Stimulated activated CD4-positive, alpha-beta T cell treated with anti-CD3 and anti-CD28 coated beads, TNF-alpha, amount 100 ng/mL, for 48 hours (primary cell): ENCODE results near the gene ZBTB7C.

Experiments used
- DNase-seq, 3 donors: peaks; one replicate each; pipeline ENCODE4 v3.0.0-alpha.2; 2020; ENCODE audit warnings: low read depth in 3 of 3

ZBTB7C gene

DNA sequence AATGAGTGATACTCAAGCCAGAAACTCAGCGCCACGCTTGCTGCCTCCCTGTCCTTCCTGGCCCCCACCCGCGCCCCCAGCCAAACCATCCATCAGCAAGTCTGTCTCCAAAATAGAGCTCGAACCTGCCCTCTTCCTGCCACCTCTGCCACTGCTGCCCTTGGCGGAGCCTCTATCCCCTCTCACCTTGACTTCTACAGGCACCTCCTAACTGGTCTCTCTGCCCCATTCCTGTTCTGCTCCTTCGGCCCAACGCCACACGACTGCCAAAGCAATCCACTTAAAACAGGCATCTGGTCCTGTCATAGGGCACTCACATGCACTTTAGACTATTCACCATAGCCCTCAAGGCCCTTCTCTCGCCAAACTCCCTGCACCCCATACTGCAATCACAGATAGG, 268.5 kb downstream of the ZBTB7C start:
- no peak for DNase-seq

DNA sequence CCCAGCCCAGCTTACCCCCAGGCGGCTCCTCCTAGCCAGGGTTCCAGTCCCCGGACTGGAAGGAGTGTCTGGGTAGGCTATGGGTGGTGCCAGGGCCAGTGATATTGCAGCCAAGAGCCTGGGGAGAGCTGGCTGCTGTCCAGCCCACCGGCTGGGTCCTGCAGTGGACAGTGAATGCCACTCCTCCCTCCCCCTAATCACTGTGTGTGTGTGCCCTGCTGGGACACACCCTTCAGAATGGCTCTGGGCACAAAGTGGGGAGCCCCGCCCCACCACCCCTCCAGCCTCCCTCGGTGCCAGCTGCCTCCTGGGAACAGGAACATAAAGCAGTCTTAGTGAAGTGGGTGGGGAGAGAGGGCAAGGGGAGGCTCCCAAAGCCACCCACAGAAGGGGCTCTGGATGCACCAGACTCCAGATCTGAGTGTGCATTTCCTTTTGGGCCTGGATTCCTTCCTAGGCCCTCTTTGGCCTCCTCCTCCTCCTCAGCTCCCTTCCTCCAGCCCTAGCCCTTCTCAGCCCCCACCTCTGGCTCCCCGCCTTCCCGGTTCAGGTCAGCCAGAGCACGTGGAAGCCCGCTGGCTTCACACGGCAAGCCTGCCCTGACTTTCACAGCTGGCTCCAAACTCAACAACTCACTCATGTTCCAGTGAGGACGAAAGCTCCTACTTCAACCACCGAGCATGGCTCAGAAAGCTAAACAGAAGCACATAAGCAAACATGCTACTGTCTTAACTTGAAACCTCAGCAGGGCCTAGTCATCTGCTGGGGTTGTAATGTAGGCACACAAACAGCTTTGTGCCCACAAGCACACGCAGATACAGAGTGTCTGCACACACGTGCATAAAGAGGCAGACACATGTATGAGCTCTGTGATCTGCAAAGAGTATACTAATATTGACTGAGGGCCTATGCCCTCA, 269.5 kb downstream of the ZBTB7C start:
- DNase-seq, result no peak

DNA sequence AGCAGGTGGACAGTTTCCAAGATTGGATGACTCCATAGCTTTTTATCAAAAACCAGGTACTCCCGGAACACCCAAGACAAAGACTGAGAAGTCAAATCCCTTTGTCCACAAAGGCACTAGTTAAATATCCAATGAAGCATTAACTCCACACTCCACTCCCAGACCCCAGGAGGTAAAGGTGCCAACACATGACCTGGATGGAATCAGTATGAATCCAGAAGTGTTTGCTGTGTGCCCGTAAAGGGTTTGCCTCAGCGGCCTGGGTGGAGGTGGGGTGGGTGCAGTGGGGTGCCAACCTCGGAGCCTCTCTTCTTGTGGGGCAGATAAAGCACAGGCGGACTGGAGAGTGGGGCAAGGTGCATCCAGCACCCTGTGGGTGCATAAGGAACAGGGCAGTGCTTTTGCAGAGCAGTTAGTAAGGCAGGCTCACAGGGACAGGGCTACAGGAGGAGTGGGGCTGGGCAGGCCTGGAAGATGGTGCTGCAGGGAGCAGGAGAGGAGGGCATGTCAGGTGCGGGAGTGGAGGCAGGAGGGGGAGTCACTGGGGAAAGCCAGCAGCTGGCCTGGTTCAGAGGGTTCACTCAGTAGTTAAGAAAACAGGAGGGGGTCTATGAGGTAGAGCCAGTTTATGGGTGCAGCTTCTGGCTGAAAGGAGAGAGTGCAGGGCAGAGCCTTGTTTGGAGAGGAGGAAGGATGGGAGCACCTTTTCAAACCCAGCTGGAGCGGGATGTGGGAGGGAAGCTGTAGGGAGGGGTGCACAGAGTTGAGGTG, 270.3 kb downstream of the ZBTB7C start:
- DNase-seq, result no peak

DNA sequence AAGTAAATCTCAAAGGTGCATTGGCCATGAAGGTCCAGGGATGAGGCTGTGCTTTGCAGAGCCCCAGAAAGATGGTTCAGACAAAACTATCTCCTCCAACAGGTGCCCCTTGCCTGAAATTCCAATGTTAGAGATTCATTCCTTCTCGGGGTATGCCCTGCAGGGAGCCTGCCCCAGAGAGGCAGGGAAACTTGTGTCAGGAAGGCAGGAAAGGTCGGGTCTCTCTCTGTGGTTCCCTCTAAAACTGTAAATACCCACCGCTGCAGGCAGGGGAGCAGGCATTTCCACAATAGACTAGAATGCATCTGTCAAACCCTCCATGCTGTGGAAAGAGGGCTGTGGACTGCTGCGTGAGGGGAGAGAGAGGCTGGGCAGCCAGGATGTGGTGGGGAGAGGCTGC, 271.0 kb downstream of the ZBTB7C start:
- no peak for DNase-seq

DNA sequence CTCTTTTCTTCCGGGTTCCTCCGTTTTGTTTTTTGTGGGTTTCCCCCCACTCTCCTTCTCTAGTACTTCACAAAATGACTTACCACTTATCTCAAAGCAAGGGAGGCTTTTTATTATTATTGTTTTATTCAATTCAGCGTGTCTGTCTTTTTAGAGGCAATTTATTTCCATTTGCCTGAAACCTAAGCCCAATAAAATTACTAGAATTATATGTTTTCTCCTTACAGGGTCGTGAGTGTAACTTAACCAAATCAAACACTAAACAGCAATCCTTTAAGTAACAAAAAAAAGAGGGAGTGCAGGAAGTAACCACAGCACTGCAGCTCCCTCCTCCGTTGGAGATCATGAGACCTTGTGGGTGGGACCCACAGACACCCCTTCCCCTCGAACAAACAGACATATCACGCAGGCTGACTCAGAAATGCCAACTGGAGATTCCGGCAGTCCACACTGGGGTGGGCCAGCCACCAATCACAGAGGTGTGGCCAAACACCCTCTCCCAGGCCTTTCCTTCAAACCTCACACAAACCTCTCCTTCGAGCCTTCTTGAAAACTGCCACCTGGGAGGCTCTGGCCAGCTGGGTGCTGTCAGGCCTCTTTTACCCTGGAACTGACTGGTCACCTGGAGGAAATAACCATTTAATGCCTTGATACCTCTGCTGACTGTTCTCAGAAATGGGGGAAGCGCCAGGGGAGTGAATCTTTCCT, 271.7 kb downstream of the ZBTB7C start:
- no peak for DNase-seq

DNA sequence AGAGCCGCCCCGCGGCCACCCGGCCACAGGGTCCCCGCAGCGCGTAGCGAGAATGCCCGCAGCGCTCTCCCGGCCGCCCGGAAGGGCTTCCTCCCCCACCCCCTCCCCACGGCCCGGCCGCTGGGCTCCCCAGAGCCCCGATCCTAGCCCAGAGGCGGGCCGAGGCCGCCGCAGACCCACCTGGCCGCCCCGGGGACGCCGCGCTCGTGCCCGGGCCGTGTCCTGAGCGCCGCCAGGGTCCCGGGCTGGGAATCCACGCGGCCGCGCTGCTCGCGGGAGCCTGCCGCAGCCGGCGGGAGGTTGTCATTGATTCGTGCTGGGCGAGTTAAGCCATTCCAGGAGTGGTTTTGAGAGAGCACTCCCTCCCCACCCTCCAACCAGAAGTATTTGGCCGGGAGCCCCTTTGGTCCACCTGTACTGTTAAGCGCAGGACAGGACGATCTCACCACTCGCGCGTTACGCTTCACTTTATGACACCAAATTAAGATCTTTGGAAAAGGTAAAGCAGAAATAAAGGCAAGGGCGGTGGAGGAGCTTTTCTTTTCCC, 272.3 kb downstream of the ZBTB7C start:
- no peak for DNase-seq

GRCh38 chr18:48136051-48136826, 272.9 kb downstream of the ZBTB7C start:
- DNase-seq, result no peak

- no peak for DNase-seq
Measured at GRCh38 chr18:48135436-48135966, 273.7 kb downstream of the ZBTB7C start.

DNA sequence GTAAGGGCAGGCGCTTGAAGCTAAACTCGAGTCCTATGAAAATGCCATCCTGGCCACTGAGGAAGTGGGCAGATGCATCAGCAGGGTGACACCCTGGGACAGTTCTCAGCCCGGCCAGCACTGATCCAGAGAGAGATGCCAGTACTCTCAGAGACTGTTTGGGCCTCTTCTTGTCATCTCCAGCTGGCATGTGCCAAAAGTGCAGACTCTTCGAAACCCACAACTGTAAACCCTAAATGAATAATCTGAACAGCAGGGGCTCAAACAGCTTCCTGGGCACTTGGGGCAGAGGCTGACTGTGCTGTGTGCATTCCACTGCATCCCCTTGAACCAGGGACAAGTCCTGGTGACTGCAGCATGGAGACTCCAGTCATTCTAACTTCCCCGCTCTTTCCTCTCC, 274.6 kb downstream of the ZBTB7C start:
- DNase-seq, result no peak

DNA sequence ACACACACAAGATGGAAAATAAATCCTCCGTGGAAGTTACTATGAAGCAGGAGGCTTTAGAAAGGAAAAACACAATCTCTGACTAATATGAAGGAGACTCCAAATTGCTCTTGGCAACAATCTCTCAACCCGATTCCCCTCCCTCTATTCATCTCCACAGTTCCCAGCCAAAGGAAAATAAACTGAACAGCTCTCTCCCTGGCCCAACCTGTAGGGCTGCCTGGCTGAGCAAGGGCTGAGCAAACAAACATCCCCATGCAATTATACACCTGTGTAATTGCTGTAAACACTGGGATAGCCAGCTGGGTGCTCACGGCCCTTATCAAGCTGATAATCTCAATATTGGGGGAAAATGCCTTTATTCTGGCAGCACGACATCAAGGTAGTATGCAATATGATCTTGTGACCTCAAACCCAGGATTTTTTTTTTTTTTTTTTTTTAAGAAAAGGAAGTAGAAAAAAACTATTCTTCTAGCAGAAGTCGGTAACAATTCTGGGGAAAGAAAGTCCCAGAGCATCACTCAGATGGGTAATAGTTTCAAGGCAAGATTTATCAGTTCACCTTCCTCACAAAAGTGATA, 275.4 kb downstream of the ZBTB7C start:
- no peak for DNase-seq

GRCh38 chr18:48132797-48133655, 276.2 kb downstream of the ZBTB7C start:
- DNase-seq, result no peak

- DNase-seq, result no peak
Measured at GRCh38 chr18:48131042-48131441, 278.1 kb downstream of the ZBTB7C start.

DNA sequence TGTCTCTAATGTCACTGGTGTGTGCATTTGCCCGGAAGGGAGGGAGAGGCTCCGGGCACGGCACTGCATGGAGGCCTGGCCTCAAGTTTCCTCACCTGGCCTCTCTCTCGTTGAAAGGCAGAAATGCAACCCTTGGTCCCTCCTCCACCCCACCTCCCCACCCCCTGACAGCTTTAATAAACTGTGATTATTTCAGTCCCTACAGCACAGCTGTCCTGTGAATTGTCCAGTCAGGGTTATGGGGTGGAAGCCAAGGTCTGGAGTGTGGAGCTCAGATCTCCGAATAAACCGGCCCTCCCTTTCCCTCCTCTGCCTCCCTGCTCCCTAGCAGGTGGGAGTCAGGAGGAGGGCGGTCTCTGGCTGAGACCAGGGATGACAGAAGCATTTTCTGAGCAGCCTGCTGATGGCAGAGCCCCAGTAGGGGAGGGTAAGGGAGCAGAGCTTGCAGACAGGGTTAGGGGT, 279.5 kb downstream of the ZBTB7C start:
- DNase-seq, result no peak

GRCh38 chr18:48127606-48128005, 281.6 kb downstream of the ZBTB7C start:
- DNase-seq, result no peak

- no peak for DNase-seq
Measured at GRCh38 chr18:48126240-48126639, 282.9 kb downstream of the ZBTB7C start.

DNA sequence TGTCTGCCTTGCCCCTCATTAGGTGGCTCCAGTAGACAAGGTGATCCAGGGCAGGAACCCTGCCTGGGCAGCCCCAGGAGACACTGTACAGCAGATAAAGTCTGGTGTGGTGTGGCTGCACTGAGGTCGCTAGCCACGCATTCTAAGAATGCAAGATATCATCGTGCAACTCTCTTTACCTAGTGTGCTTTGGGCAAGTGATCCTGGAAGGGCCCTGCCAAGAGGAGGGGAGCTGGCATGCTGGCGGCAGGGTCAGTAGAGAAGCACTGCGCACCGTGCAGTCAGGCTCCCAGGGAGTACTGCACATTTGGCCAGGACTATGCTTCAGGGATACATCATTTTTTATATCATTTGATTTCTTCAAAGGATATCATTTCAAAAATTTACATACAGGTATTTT, 283.5 kb downstream of the ZBTB7C start:
- DNase-seq, result no peak

- DNase-seq, result peak in 1 of 3 donors; percentile 45
Measured at GRCh38 chr18:48124857-48125626, 284.1 kb downstream of the ZBTB7C start.

DNA sequence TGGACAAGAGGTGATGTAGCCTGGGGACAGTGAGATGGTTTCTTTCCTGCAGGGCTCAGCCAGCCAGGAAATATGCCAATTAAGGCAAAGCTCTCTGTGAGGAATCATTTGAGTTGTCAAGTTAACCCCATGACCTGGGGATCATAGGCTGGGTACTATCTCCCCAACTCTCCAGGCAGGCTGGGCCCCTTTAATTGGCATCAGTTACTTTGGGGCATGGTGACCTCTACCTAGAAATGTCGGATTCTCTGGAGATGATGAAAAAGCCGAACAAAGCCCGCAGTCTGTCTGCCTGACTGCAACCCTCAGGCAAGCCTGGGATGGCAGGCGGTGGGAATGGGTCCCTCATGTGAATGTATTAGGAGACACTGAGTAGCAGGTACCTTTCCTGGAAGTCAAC, 285.2 kb downstream of the ZBTB7C start:
- DNase-seq, result no peak

GRCh38 chr18:48123324-48123723, 285.9 kb downstream of the ZBTB7C start:
- no peak for DNase-seq
